Measurements from ENCODE around the gene ZNF74.
A peak's percentile ranks its signal among the peaks of the same experiment; 100 is the strongest.
"Not testable (repeated sequence)": the region's sequence is repeated elsewhere in the genome, so short reads cannot be mapped to it uniquely, and the experiment has no call there.

Gene ZNF74

DNA sequence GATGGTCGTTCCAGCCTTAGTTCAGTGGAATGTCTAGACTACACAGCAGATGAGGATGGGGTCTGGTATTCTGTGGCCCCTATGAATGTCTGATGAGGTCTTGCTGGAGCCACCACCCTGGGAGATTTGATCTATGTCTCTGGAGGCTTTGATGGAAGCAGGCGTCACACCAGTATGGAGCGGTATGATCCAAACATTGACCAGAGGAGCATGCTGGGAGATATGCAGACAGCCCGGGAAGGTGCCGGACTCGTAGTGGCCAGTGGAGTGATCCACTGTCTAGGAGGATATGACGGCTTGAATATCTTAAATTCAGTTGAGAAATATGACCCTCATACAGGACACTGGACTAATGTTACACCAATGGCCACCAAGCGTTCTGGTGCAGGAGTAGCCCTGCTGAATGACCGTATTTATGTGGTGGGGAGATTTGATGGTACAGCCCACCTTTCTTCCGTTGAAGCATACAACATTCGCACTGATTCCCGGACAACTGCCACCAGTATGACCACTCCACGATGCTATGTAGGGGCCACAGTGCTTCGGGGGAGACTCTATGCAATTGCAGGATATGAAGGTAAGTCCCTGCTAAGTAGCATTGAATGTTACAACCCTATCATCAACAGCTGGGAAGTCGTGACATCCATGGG, 57.3 kb downstream of the ZNF74 start:
- not testable (repeated sequence) for DNase-seq

DNA sequence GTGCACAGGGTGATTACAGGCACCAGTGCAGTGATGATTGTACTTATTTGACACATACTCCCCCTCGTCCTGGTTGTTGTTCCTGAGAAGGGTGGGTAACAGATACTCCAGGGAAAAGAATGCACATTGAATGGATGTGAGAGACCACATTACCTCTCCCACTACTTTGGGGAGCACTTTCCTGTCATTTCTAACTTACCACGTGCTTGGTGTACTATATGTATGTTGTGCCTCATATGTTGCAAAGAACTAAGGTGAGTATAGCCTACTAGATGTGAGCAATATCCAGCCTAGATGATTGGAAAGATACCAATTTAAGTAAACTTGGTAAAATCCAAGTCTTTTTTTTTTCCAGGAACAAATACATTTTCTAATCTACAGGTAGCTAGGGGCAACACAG, 58.0 kb downstream of the ZNF74 start:
- DNase-seq, result no peak

- no peak for DNase-seq
Measured at GRCh38 chr22:20453222-20453621, 59.3 kb downstream of the ZNF74 start.

DNA sequence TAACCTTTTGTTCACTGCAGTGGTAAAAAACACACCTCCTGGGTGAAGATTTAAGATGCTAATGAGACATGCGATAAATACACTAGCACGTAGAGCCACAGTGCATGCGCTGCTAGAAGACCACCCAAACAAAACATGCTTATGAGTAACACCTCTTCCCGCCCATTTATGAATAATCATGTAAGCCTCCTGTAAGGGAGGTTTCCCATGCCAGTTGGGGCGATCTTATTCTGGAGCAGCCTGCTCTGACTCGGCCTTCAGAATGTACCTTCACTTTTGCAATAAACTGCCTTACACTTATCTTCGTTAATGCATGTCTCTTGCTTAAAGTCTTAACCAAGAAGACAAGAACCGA, 61.7 kb downstream of the ZNF74 start:
- no peak for DNase-seq

DNA sequence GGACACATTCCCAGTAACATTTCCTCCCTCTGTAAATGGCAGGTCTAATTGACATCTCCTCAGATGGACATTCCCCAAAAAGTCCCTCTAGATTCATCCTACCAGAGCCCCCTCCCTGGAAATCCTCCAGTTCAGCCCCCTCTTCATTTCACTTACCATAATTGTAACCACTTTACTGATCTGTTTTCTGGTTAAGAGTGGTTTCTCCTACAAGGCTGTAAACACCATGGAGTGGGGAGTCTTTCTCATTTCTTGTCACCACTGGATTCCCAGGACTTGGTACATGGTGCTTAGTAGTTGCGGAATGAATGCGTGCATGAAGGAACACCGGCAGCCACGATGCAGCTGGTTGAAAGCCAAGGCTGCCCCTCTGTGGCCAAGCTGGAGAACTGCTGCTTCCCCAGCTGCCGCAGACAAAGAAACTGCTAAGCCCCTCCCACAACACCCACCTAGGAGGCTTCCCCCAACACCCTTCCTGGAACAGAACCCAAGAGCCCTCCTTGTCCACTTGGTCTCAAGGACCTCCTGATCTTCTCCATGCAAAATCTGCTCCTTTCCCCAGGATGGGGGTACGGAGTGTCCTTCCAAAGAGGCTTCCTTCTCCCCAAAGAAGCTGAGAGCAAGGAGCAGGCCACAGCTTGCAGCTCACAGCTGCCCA, 62.2 kb downstream of the ZNF74 start:
- DNase-seq, result peak; percentile 41 to 51 (median 50)

- no peak for DNase-seq
Measured at GRCh38 chr22:20456722-20457076, 62.7 kb downstream of the ZNF74 start.

DNA sequence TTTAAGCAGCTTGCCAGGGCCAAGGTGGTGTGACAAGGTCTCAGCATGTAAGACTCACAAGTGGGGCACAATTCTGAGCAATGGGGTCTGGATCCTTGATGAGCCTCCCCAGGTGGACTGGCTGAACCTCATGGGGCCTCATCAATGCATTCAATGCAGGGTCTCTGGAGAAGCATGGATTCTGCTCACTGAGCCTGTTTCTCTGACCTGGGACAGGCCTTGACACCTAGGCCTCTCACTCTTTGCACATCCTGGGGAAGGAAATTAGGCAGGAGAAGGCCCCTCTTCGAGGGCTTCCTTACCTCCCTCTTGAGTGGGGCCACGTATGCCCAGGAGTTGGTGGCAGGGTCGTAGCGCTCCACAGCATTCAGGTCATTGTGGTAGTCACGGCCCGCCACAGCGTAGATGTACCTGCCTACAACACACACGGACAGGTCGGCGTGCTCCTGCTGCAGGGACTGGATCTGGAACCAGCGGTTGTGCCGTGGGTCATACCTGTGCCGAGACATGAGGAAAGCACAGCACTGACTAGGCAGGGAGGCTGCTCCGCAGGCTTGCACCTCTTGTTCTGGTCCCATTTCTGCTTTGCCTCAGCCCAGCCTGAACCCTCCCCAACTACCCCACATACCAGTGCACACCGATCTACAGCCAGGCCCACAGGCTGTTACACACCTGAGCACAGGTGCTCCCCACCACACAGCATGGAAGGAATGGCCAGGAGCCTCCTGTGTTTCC, 63.7 kb downstream of the ZNF74 start:
- DNase-seq, result no peak
